Activated CD8-positive, alpha-beta memory T cell treated with anti-CD3 and anti-CD28 coated beads for 4 hours (primary cell): ENCODE measurements around the gene PDCD4.
A peak's percentile ranks its signal among the peaks of the same experiment; 100 is the strongest.

Experiments used
- DNase-seq, 2 donors: peaks; one replicate each; pipeline ENCODE4 v3.0.0-alpha.2; 2020; ENCODE audit warnings: low read depth in 2 of 2

PDCD4 gene

DNA sequence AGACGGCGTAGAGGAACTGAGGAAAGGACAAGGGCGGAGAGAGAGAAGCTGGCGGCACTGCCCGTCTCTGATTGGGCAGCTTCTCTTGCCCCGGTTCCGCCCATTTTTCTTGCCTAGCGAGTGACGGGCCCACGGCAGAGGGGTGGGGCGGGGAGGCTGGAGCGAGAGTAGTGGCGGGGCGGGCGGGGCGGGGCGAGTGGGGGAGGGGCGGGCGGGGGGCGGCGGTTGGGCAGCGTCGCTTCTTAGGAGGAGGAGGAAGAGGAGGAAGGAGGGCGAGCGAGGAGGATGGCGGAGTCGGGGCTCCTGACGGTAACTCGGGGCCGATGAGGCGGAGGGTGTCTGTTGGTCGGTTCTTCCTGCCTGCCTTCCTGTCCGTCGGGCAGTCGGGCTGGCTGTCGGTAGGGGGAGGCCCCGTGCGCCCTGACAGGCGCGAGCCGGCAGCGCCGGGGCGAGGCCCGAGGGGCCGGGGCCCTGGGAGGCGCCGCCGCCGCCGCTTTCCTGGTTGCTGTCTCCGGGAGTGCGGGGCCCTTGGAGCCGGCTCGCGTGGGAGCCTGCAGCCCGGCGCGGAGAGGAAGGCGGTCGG is 47.7 kb downstream of the PDCD4 start, which contains the start of gene SHOC2:
TSS of gene SHOC2 (plus strand) at position 256 of the 583 bp plus-strand sequence. CDS start 44,755 bp downstream, outside the sequence.
- DNase-seq: peak in 1 of 2 donors; percentile 99

GRCh38 chr10:110919971-110920881 is 48.5 kb downstream of the PDCD4 start:
- no peak for DNase-seq

GRCh38 chr10:110923856-110924493 is 52.2 kb downstream of the PDCD4 start:
- no peak for DNase-seq

DNA sequence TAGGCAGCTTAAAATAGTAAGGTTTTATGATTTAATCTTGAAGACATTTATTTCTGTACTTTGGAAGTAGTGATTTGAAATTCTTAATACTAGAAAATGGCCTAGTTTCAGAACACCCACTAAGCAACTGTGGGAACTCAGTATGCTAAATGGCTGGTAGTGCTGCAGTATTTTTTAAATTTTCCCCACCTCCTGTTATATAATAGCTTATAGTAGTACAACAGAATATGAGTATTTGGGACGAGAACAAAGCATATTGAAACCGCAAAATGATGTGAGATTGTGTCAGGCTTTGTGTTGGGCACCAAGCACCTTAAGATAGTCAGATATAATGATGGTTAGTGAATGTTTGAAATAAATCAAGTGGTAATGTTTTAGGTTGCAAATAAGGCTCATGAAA is 55.7 kb downstream of the PDCD4 start:
- DNase-seq: no peak

- no peak for DNase-seq
Measured at GRCh38 chr10:110931769-110932381, 60.1 kb downstream of the PDCD4 start.

DNA sequence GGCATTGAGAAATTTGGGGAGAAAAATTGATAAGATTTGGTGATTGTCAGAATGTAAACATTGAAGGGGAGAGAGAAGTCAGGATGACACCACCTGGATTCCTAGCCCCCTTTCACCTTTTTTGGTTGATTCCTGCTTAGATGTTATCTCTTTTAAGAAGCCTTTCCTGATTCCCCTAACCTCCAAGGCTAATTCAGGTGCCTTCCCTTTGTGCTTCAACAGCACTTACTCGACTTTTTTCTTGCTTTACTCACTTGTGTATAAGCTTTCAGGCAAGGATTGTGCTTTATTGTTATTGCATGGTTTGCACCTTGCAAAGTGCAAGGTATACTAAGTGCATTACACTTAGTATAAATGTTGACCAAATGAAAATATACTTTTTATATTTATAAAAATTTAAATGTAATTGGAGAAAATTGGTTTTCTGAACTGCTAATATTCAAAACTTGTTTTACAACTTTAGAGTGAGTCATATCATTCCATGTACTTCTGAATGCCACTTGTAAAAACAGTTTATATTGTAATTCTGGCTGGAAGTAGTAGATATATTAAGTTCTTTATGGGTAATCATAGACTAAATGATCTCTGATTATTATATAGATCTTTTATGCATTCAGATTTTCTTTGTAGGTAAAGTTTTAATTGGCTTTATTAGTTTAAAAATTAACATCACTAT is 60.9 kb downstream of the PDCD4 start:
- DNase-seq: no peak

DNA sequence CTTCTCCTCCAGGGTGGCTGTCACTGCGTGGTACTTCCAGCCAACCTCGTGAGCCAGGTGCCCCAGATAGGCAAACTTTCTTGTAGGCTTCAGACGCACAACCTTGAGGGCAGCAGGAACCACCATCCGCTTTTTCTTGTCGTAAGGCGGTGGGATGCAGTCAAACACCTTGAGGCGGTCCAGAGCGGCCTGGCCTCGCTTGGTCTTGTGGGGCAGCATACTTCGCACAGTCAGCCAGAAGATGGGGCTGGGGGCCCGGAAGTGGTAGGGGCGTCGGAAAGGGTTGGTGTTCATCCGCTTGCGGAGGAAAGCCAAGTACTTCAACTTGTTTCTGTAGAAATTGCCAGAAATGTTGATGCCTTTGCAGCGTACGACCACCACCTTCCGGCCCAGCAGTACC is 65.0 kb downstream of the PDCD4 start:
- no peak for DNase-seq

GRCh38 chr10:110939419-110939818 is 67.7 kb downstream of the PDCD4 start:
- DNase-seq: no peak

- DNase-seq: no peak
Measured at GRCh38 chr10:110944792-110945396, 73.2 kb downstream of the PDCD4 start.

GRCh38 chr10:110946496-110946895 is 74.8 kb downstream of the PDCD4 start:
- DNase-seq: no peak

DNA sequence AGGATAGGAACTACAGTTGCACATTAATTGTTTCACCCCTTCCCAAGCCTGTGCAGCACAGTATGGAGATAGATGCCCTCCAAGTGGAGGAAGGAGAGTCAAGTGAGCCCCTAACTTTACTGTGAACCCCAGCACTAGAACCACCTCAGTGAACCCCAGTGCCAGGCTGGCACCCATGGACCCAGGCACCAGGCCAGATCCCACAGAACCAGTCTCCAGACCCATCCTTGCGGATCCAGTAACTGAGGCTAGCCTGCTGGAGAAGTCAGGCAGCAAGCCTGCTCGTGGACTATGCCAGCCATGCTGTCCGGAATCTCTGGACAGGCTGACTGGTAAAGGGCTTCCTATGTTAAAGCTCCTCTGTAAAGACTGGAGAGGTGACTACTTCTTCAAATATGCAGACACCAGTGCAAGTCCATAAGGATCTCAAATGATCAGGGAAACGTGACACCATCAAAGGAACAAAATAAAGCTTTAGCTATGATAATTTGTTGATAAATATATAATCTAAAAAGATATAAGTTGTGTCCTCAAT is 75.4 kb downstream of the PDCD4 start:
- no peak for DNase-seq
